ENCODE measurements around the gene PSMD11. TPM values are rescaled to one million over a fixed set of nuclear protein-coding genes. Genes with fewer than 3 reads are reported as not detected.

The PSMD11 gene
- total RNA-seq, 2 experiments from 2014 or later, result 81.0 to 137 TPM

DNA sequence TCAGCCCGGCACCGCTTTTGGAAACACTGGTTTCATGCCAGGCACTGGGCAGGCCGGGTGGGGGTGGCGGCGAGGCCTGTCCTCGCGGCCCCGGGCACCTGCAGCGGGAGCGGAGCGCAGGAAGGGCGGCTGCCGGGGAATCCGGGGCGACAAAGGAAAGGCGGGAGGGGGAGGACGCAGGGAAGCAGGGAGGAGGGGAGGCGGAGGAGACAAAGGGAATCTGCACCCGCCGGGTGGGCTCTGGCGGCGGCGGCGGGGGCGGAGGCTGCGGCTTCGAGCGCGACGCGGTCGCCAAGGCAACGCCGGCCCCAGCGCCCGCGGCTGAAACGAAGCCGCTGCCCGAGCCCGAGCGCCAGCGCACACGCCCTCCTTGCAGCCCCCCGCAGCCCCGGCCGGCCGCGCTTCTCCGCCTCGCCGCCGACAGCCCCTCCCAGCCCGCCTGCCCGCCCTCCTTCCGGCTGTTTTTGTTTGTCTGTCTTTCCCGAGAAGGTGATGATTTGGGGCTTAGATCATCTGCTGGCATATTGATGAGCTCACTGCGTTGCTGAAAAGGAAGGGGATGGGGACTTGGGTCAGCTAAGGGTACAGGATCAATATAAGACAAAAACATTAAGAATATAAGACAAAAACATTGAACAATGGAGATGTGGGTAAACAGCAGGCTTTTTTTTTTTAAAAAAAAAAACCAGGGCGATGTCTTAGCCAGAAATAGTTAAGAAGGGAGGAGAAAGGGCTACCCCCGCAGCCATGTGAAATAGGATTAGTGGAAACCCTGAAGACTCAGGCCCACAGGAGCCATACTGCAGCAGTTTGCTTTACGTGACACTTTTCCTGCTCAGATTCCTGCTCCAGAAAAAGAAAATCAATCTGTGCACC is 75.2 kb downstream of the PSMD11 start:
- H3K27ac ChIP-seq (ENCODE audit: low read depth, low read length, poor library complexity, severe bottlenecking), result no peak overlapping the region
- CTCF ChIA-PET (ENCODE audit: unreplicated experiment), result no interaction called here
- H3K4me3 ChIP-seq (ENCODE audit: low read depth, low read length, poor library complexity, severe bottlenecking), result peak overlapping the region; percentile 29
- intact Hi-C loops (cut with micrococcal nuclease; ENCODE audit: unreplicated experiment), result loop anchor here (2.0 kb wide), 1 partner anchor 33 kb away; the partner anchor contains the start of gene CDK5R1
- H3K4me2 ChIP-seq (ENCODE audit: low read length), result peak overlapping the region; percentile 58
- no TSS peak for BruUV-seq (replicated peaks)
- DNase-seq (ENCODE audit: low spot score), result no peak
- no peaks in the 10 kb centered on the region for H4K20me1 ChIP-seq (ENCODE audit: insufficient read depth, low read length)
- peak; percentile 83 for TF ChIP-seq EZH2phosphoT487 (IDR thresholded peaks at IDR 0.05; ENCODE audit: borderline replicate concordance, low read depth, low read length)
- TF ChIP-seq, protein P1, sequence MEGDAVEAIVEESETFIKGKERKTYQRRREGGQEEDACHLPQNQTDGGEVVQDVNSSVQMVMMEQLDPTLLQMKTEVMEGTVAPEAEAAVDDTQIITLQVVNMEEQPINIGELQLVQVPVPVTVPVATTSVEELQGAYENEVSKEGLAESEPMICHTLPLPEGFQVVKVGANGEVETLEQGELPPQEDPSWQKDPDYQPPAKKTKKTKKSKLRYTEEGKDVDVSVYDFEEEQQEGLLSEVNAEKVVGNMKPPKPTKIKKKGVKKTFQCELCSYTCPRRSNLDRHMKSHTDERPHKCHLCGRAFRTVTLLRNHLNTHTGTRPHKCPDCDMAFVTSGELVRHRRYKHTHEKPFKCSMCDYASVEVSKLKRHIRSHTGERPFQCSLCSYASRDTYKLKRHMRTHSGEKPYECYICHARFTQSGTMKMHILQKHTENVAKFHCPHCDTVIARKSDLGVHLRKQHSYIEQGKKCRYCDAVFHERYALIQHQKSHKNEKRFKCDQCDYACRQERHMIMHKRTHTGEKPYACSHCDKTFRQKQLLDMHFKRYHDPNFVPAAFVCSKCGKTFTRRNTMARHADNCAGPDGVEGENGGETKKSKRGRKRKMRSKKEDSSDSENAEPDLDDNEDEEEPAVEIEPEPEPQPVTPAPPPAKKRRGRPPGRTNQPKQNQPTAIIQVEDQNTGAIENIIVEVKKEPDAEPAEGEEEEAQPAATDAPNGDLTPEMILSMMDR (conservative IDR thresholded peaks at IDR 0.05; ENCODE audit: low read length), result no peak
- H3K9me3 ChIP-seq (ENCODE audit: low read length), result no peaks in the 10 kb centered on the region
- H3K9me2 ChIP-seq (ENCODE audit: insufficient read depth, low read length), result no peaks in the 10 kb centered on the region
- POLR2A ChIA-PET, result no interaction called here
- H2AFZ ChIP-seq (ENCODE audit: low read length), result no peak overlapping the region
- no peaks in the 10 kb centered on the region for H3K79me2 ChIP-seq (ENCODE audit: insufficient read depth, low read depth, low read length)
- no peaks in the 10 kb centered on the region for H3K36me3 ChIP-seq (ENCODE audit: insufficient read depth, low read length)
- peaks cover 46% of the 10 kb centered on the region for H3K4me1 ChIP-seq (ENCODE audit: insufficient read depth, low read length, poor library complexity, severe bottlenecking)

- H3K27ac ChIP-seq (ENCODE audit: low read depth, low read length, poor library complexity, severe bottlenecking), result no peak overlapping the region
- no TSS peak for BruUV-seq (replicated peaks)
Measured at GRCh38 chr17:32520104-32520701, 75.9 kb downstream of the PSMD11 start.

More at GRCh38 chr17:32520104-32520701, 75.9 kb downstream of the PSMD11 start:
- CTCF ChIA-PET (ENCODE audit: unreplicated experiment), result no interaction called here
- no peak for DNase-seq (ENCODE audit: low spot score)
- Histone ChIP-seq H4K20me1 (ENCODE audit: insufficient read depth, low read length) (no peaks in the 10 kb centered on the region), H3K4me3 (ENCODE audit: low read depth, low read length, poor library complexity, severe bottlenecking) (no peak overlapping the region), H3K36me3 (ENCODE audit: insufficient read depth, low read length) (no peaks in the 10 kb centered on the region), H3K79me2 (ENCODE audit: insufficient read depth, low read depth, low read length) (no peaks in the 10 kb centered on the region), H3K9me3 (ENCODE audit: low read length) (no peaks in the 10 kb centered on the region), H3K4me2 (ENCODE audit: low read length) (peak overlapping the region; percentile 58; the same call in 1 of the 2 replicates), H3K4me1 (ENCODE audit: insufficient read depth, low read length, poor library complexity, severe bottlenecking) (peaks cover 53% of the 10 kb centered on the region), H3K9me2 (ENCODE audit: insufficient read depth, low read length) (no peaks in the 10 kb centered on the region), H2AFZ (ENCODE audit: low read length) (no peak overlapping the region)
- POLR2A ChIA-PET, result no interaction called here
- TF ChIP-seq, protein P1 (conservative IDR thresholded peaks at IDR 0.05; ENCODE audit: low read length), result no peak
- no peak; the same call in 1 of the 2 replicates for TF ChIP-seq EZH2phosphoT487 (IDR thresholded peaks at IDR 0.05; ENCODE audit: borderline replicate concordance, low read depth, low read length)
- intact Hi-C loops (cut with micrococcal nuclease; ENCODE audit: unreplicated experiment), result no loop called here

Measured in OCI-LY7 (cell line).